Epithelial cell of proximal tubule (primary cell): ENCODE measurements around the gene ZIC4. TPM values are rescaled to one million over a fixed set of nuclear protein-coding genes. Genes with fewer than 3 reads are reported as not detected.

Experiments used
- DNase-seq: peaks from one replicate; pipeline ENCODE4 v3.0.0-alpha.2; 2011; ENCODE audit warnings: low read depth
- H3K4me3 ChIP-seq: 2 replicates; pipeline ENCODE4 v1.5.1; 2011; ENCODE audit warnings: low read depth, mild to moderate bottlenecking, low read length
- total RNA-seq: library from RNA; depleted of rRNA; stranded (reverse); fragments of >200 nt; gene quantifications from 2 replicates; pipeline ENCODE4 v1.2.3, GENCODE V29; 2015
- TF ChIP-seq, protein P1 (sequence below): conservative IDR thresholded peaks from 2 replicates; pipeline ENCODE4 v1.5.1; 2012; ENCODE audit warnings: low read depth, mild to moderate bottlenecking, low read length

Gene ZIC4
- total RNA-seq, 1 donor from 2014 or later, result not detected

DNA sequence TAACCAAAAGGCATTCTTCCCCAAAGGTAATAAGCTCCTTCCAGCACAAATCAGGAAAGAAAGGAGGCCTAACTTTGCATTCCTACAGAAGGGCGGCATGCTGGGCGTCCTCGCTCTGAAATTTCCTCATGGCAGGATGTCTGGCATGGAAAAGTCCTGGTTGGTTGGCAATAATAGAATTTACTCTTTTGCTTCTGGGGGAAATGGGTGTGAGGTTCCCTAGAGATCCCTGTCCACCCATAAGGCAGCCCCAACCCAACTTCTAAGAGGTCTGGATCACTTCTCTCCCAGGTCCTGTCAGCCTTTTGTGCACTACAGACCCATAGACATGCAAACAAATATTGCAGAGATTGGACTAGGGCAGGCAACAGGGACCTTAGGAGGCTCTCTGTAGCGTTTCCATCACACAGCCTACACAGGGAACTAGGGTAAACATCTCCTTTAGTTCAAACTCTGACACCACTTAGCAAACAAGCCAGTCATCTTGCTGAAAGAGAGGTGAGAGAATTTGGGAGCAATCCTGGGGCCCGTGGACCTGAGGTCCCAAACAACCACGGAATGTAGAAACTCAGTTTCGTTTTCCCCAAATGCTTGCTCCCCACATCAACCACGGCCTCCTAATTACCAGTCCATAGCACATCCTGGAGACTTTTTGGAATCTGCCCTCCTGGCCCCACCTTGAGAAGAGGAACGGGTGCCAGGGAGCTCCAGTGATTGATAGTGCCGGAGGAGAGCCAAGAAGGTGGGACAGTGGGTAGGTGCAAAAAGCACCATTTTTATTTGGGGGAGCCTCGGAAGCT, 2.1 kb downstream of the ZIC4 start:
- no peak overlapping the region for H3K4me3 ChIP-seq
- TF ChIP-seq, protein P1, sequence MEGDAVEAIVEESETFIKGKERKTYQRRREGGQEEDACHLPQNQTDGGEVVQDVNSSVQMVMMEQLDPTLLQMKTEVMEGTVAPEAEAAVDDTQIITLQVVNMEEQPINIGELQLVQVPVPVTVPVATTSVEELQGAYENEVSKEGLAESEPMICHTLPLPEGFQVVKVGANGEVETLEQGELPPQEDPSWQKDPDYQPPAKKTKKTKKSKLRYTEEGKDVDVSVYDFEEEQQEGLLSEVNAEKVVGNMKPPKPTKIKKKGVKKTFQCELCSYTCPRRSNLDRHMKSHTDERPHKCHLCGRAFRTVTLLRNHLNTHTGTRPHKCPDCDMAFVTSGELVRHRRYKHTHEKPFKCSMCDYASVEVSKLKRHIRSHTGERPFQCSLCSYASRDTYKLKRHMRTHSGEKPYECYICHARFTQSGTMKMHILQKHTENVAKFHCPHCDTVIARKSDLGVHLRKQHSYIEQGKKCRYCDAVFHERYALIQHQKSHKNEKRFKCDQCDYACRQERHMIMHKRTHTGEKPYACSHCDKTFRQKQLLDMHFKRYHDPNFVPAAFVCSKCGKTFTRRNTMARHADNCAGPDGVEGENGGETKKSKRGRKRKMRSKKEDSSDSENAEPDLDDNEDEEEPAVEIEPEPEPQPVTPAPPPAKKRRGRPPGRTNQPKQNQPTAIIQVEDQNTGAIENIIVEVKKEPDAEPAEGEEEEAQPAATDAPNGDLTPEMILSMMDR, result no peak
- no peak for DNase-seq

- H3K4me3 ChIP-seq, result no peak overlapping the region
- no peak for DNase-seq
- TF ChIP-seq, protein P1, result no peak
Measured at GRCh38 chr3:147403511-147403910, 2.8 kb downstream of the ZIC4 start.

- no peak overlapping the region for H3K4me3 ChIP-seq
- DNase-seq, result no peak
- TF ChIP-seq, protein P1, result no peak
Measured at GRCh38 chr3:147402159-147402558, 4.2 kb downstream of the ZIC4 start.

DNA sequence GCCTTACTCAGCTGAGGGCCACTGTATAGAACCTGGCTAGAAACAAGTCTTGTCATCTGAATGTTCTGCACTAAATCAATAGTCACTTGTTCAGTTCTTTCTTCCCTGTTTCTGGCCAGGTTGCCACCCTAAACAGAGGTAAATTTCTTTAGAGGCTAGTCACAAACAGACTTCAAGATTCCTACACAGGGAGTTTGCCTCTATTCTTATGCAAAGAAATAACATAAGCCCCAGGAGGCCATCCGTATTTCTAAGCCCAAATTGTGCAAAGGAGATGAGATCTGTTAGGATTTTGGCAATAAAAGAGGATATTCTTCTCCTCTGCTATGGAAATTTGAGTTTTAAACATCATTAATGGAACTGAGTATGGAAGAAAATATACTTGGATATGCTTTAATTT, 4.9 kb downstream of the ZIC4 start:
- DNase-seq, result no peak
- H3K4me3 ChIP-seq, result no peak overlapping the region
- TF ChIP-seq, protein P1, result no peak

DNA sequence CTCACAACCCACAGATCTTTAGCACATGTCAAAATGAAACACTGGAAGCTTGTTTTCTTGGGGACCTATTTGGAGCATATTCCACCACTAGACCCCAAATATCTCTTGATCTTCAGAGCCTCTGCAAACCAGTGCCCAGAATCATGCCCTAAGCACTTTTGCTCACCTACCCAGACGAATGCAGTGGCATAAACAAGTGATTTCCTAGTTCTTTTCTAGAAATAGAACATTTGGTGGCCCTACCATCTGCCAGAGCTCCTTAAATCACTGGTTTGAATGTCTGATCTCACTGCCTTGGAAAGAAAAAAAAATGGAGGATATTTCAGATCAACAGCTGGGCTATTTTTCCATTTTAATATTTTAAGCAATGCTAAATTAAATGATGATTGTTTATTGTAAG, 5.3 kb downstream of the ZIC4 start:
- no peak overlapping the region for H3K4me3 ChIP-seq
- DNase-seq, result no peak
- TF ChIP-seq, protein P1, result no peak

GRCh38 chr3:147400111-147400510, 6.2 kb downstream of the ZIC4 start:
- no peak for DNase-seq
- no peak overlapping the region for H3K4me3 ChIP-seq
- TF ChIP-seq, protein P1, result no peak

DNA sequence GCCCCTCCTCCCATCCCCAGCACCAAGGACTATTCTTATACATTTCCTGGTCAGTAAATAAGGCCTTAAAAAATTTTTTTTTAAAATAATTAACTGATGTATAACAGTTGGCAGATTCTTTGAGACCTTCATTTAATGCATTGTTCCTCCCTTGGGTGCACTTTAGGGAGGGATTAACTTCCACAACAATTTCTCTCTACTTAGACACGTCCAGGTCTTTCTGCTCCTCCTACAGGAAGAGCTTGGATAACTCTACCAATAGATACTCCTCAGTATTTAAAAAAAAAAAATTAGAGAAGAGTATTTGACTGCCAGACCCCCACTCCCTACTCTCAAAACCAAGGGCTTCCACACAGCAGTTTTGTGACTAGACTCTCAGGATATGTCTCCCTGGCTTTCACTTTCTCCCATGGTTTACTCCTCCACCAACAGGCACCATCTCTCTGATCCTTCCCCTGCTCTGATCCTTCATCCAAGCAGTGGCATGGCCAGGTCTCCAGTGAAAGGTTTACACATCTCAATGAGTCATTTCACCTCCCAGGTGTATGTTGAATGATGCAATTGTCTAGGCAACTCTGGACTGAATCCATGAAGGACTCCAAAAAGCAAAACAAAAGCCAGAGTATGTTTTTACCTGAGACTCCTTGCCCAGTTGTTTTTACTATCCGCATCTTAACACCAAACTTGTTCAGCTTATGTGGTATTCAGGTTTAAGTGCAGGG, 7.4 kb downstream of the ZIC4 start:
- TF ChIP-seq, protein P1, result no peak
- DNase-seq, result no peak
- H3K4me3 ChIP-seq, result no peak overlapping the region
